22Rv1 (cell line): Measurements from ENCODE around the gene POPDC3.

ENCODE experiments used
- CTCF ChIP-seq: fragments of 450-650 bp; IDR thresholded peaks from 2 replicates; pipeline ENCODE4 v1.5.1; 2017; ENCODE audit warnings: mild to moderate bottlenecking
- ZFX ChIP-seq: fragments of 450-650 bp; IDR thresholded peaks from 2 replicates; pipeline ENCODE4 v1.6.1; 2017; ENCODE audit warnings: antibody characterized with exemption, borderline replicate concordance

- TF ChIP-seq CTCF (no peak), ZFX (no peak)
Observed at GRCh38 chr6:105191351-105191750, 11.5 kb upstream of the POPDC3 start.
